Loucy (cell line): ENCODE measurements around the gene ADTRP.

Source experiments
- H2AFZ ChIP-seq: fragments of 200-600 bp; sonication (generic); 2 replicates; pipeline ENCODE4 v1.6.0; 2016; ENCODE audit warnings: antibody characterized with exemption, mild to moderate bottlenecking, low read length, moderate library complexity
- H3F3A ChIP-seq: fragments of 200-600 bp; 2 replicates; pipeline ENCODE4 v1.6.0; 2016; ENCODE audit warnings: antibody characterized with exemption, low read depth, mild to moderate bottlenecking
- H3K27me3 ChIP-seq: fragments of 200-600 bp; sonication (generic); 2 replicates; pipeline ENCODE4 v1.6.1; 2014; ENCODE audit warnings: low read length, mild to moderate bottlenecking; ENCODE audit not compliant: insufficient read depth, poor library complexity, severe bottlenecking
- H3K36me3 ChIP-seq: fragments of 200-600 bp; sonication (generic); 2 replicates; pipeline ENCODE4 v1.6.1; 2016; ENCODE audit warnings: low read length; ENCODE audit not compliant: insufficient read depth
- H3K4me1 ChIP-seq: fragments of 200-600 bp; sonication (generic); 2 replicates; pipeline ENCODE4 v1.5.1; 2014; ENCODE audit warnings: low read length, mild to moderate bottlenecking; ENCODE audit not compliant: insufficient read depth, poor library complexity, severe bottlenecking
- H3K4me2 ChIP-seq: fragments of 200-600 bp; sonication (generic); 2 replicates; pipeline ENCODE4 v1.6.0; 2014; ENCODE audit warnings: antibody characterized with exemption, low read length, low read depth, mild to moderate bottlenecking; ENCODE audit not compliant: poor library complexity, severe bottlenecking
- H3K4me3 ChIP-seq: fragments of 200-600 bp; sonication (generic); 2 replicates; pipeline ENCODE4 v1.5.1; 2014; ENCODE audit warnings: low read length, mild to moderate bottlenecking, mixed read lengths; ENCODE audit not compliant: poor library complexity, severe bottlenecking
- H3K79me2 ChIP-seq: fragments of 200-600 bp; sonication (generic); 2 replicates; pipeline ENCODE4 v1.6.1; 2014; ENCODE audit warnings: low read length; ENCODE audit not compliant: insufficient read depth
- H3K9ac ChIP-seq: fragments of 200-600 bp; sonication (generic); 2 replicates; pipeline ENCODE4 v1.6.0; 2014; ENCODE audit warnings: mild to moderate bottlenecking, low read depth, low read length, moderate library complexity; ENCODE audit not compliant: poor library complexity, severe bottlenecking
- H3K9me2 ChIP-seq: fragments of 200-600 bp; sonication (generic); replicated peaks from 2 replicates; pipeline ENCODE4 v1.6.1; 2016; ENCODE audit warnings: low read depth, low read length, mixed read lengths
- H3K9me3 ChIP-seq: fragments of 200-600 bp; sonication (generic); 2 replicates; pipeline ENCODE4 v1.6.1; 2014; ENCODE audit warnings: mild to moderate bottlenecking, antibody characterized with exemption, low read length, low read depth; ENCODE audit not compliant: insufficient read depth
- H4K20me1 ChIP-seq: fragments of 200-600 bp; sonication (generic); 2 replicates; pipeline ENCODE4 v1.6.0; 2014; ENCODE audit warnings: antibody characterized with exemption, low read length, mild to moderate bottlenecking; ENCODE audit not compliant: insufficient read depth, poor library complexity, severe bottlenecking
- EZH2phosphoT487 ChIP-seq: fragments of 200-600 bp; IDR thresholded peaks from 2 replicates; pipeline ENCODE4 v1.6.1; 2018; ENCODE audit warnings: antibody characterized with exemption, mild to moderate bottlenecking, moderate library complexity, borderline replicate concordance
- TF ChIP-seq, protein P1 (sequence below): fragments of 200-600 bp; sonication (generic); conservative IDR thresholded peaks from 2 replicates; pipeline ENCODE4 v1.5.1; 2014; ENCODE audit warnings: mild to moderate bottlenecking, antibody characterized with exemption, low read length

ADTRP gene

DNA sequence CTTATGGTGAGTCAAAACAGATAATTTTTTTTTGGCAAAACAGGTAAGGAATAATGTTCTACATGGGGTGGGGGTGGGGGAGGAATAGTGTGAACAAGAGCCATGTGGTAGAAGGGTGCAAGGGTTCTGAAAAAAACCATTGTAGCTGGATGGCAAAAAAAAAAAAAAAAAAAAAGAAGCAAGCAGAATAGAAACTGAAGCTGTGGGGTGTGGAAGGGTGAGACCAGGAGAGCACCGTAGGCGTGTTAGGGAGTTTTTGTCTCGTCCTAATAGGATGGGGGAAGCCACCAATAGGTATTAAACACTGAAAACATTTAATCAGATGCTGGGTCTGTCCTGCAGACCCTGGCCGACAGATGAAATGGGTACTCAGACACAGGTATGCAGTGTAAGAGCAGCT lies 110.1 kb downstream of the ADTRP start:
- Histone ChIP-seq H3K79me2 (no peaks in the 10 kb centered on the region), H3F3A (no peaks in the 10 kb centered on the region), H4K20me1 (no peaks in the 10 kb centered on the region), H3K4me1 (no peaks in the 10 kb centered on the region), H3K9ac (no peak overlapping the region), H3K9me2 (no peaks in the 10 kb centered on the region), H3K4me2 (no peak overlapping the region), H3K36me3 (no peaks in the 10 kb centered on the region), H3K4me3 (no peak overlapping the region), H3K27me3 (no peaks in the 10 kb centered on the region), H3K9me3 (no peaks in the 10 kb centered on the region), H2AFZ (no peak overlapping the region)
- TF ChIP-seq EZH2phosphoT487 = no peak
- TF ChIP-seq, protein P1, sequence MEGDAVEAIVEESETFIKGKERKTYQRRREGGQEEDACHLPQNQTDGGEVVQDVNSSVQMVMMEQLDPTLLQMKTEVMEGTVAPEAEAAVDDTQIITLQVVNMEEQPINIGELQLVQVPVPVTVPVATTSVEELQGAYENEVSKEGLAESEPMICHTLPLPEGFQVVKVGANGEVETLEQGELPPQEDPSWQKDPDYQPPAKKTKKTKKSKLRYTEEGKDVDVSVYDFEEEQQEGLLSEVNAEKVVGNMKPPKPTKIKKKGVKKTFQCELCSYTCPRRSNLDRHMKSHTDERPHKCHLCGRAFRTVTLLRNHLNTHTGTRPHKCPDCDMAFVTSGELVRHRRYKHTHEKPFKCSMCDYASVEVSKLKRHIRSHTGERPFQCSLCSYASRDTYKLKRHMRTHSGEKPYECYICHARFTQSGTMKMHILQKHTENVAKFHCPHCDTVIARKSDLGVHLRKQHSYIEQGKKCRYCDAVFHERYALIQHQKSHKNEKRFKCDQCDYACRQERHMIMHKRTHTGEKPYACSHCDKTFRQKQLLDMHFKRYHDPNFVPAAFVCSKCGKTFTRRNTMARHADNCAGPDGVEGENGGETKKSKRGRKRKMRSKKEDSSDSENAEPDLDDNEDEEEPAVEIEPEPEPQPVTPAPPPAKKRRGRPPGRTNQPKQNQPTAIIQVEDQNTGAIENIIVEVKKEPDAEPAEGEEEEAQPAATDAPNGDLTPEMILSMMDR = no peak

GRCh38 chr6:11667876-11668275 lies 110.7 kb downstream of the ADTRP start:
- no peaks in the 10 kb centered on the region for H3F3A ChIP-seq
- no peaks in the 10 kb centered on the region for H3K9me2 ChIP-seq
- no peaks in the 10 kb centered on the region for H4K20me1 ChIP-seq
- H3K4me3 ChIP-seq = no peak overlapping the region
- no peak overlapping the region for H3K4me2 ChIP-seq
- TF ChIP-seq, protein P1 = no peak
- no peak for TF ChIP-seq EZH2phosphoT487
- H3K4me1 ChIP-seq = no peaks in the 10 kb centered on the region
- H3K27me3 ChIP-seq = no peaks in the 10 kb centered on the region
- no peaks in the 10 kb centered on the region for H3K36me3 ChIP-seq
- no peaks in the 10 kb centered on the region for H3K79me2 ChIP-seq
- no peak overlapping the region for H2AFZ ChIP-seq
- no peak overlapping the region for H3K9ac ChIP-seq
- no peaks in the 10 kb centered on the region for H3K9me3 ChIP-seq

DNA sequence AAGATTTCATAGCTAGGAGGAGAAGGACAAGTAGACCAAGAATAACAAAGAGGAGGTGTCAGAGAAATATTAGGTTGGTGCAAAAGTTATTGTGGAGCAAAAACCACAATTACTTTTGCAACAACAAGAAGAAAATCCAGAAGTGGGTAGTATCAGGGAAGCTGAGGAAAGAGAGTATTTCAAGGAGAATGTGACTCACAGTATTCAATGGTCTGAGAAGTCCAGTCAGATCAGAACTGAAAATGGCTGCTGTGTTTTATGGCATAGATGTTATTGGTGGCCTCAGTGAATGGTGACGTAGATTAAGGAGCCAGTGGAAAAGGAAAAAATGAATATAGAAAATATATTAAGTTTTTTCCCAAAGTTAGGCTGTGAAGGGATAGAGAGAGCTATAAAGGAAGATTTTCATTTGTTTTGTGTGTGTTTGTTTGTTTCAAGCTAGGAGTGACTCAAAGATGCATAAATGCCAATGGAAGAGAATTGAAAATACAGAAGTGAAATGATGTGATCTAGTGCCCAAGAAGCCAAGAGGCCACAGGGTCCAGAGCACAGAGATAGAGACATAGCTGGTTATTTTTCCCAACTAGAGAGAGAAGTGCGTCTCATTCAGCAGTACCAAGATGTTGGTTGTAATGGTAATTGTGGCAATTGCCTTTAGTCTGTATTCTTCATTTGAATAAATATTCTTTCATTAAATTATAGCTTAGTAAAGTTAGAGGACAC lies 112.8 kb downstream of the ADTRP start:
- Histone ChIP-seq H2AFZ (no peak overlapping the region), H4K20me1 (no peaks in the 10 kb centered on the region), H3K79me2 (no peaks in the 10 kb centered on the region), H3F3A (no peaks in the 10 kb centered on the region), H3K9me3 (no peaks in the 10 kb centered on the region), H3K36me3 (no peaks in the 10 kb centered on the region), H3K4me3 (no peak overlapping the region), H3K4me2 (no peak overlapping the region), H3K27me3 (no peaks in the 10 kb centered on the region), H3K9ac (no peak overlapping the region), H3K9me2 (no peaks in the 10 kb centered on the region), H3K4me1 (no peaks in the 10 kb centered on the region)
- TF ChIP-seq EZH2phosphoT487 = no peak
- TF ChIP-seq, protein P1 = no peak
